CD4-positive, alpha-beta T cell (primary cell): ENCODE measurements around the gene JAM2. TPM values are rescaled to one million over a fixed set of nuclear protein-coding genes. Genes with fewer than 3 reads are reported as not detected.

ENCODE experiments used
- ATAC-seq: fragments of 200-7000 bp; cut with Tn5 transposase; one replicate; pipeline ENCODE4 v1.10.0; 2022; ENCODE audit warnings: mild to moderate bottlenecking; ENCODE audit not compliant: poor library complexity
- CTCF ChIA-PET: fragments of 350-600 bp; sonication (Branson Sonifier 250); formaldehyde crosslinking; loops from one replicate; lab custom pipeline; 2021; ENCODE audit warnings: antibody characterized with exemption, inconsistent platforms; lab: Charles Lee
- POLR2A ChIA-PET: fragments of 350-600 bp; sonication (Branson Sonifier 250); formaldehyde crosslinking; loops from one replicate; lab custom pipeline; 2021; ENCODE audit warnings: antibody characterized with exemption, inconsistent platforms; lab: Charles Lee
- DNase-seq, 14 experiments: peaks; one replicate each; pipeline ENCODE4 v3.0.0-alpha.2; 2013 to 2020; ENCODE audit warnings: mixed read lengths in 2 of 14
- H3K27ac ChIP-seq, 2 donors: one replicate each; pipeline versions ENCODE4 v1.5.1 to v1.7.0; 2013; ENCODE audit warnings: low read length in 2 of 2, low read depth in 1 of 2, mild to moderate bottlenecking in 1 of 2
- H3K27me3 ChIP-seq, 2 experiments: 1 replicate in 1 of 2; 2 replicates in 1 of 2; pipeline versions ENCODE4 v1.6.1 to v1.7.0; 2013; ENCODE audit warnings: low read length in 2 of 2, control low read depth in 1 of 2, mild to moderate bottlenecking in 1 of 2, moderate library complexity in 1 of 2; ENCODE audit not compliant: insufficient read depth in 2 of 2, control insufficient read depth in 1 of 2
- H3K36me3 ChIP-seq: one replicate; pipeline ENCODE4 v1.6.1; 2013; ENCODE audit warnings: low read length, control low read depth; ENCODE audit not compliant: insufficient read depth
- H3K4me1 ChIP-seq: one replicate; pipeline ENCODE4 v1.6.1; 2013; ENCODE audit warnings: low read length, control low read depth; ENCODE audit not compliant: insufficient read depth
- H3K4me3 ChIP-seq: one replicate; pipeline ENCODE4 v1.5.1; 2013; ENCODE audit warnings: mild to moderate bottlenecking, low read length, moderate library complexity
- H3K9me3 ChIP-seq, 2 experiments: 1 replicate in 1 of 2; 2 replicates in 1 of 2; pipeline versions ENCODE4 v1.6.1 to v1.7.0; 2013; ENCODE audit warnings: low read length in 2 of 2, mild to moderate bottlenecking in 2 of 2, control low read depth in 1 of 2, moderate library complexity in 1 of 2; ENCODE audit not compliant: control insufficient read depth in 1 of 2, insufficient read depth in 1 of 2
- H3K27ac Mint-ChIP-seq: one replicate; pipeline ENCODE4 v1.8.0; 2020; ENCODE audit warnings: mixed read lengths
- H3K27me3 Mint-ChIP-seq: one replicate; pipeline ENCODE4 v1.8.0; 2021; ENCODE audit warnings: mixed read lengths
- H3K36me3 Mint-ChIP-seq: one replicate; pipeline ENCODE4 v1.8.0; 2021; ENCODE audit warnings: low read depth, mixed read lengths
- H3K4me1 Mint-ChIP-seq: one replicate; pipeline ENCODE4 v1.8.0; 2021; ENCODE audit warnings: low read depth, mixed read lengths
- H3K4me3 Mint-ChIP-seq: one replicate; pipeline ENCODE4 v1.8.0; 2020; ENCODE audit warnings: mild to moderate bottlenecking, mixed read lengths
- H3K9me3 Mint-ChIP-seq: one replicate; pipeline ENCODE4 v1.8.0; 2020; ENCODE audit warnings: mixed read lengths
- CTCF ChIP-seq: fragments of 200-600 bp; IDR thresholded peaks from one replicate; pipeline ENCODE4 v1.8.0; 2022; ENCODE audit warnings: antibody characterized with exemption, mild to moderate bottlenecking
- intact Hi-C, 2 experiments: fragments of 100-400 bp; cut with DNase I in 1 of 2; cut with micrococcal nuclease in 1 of 2; formaldehyde crosslinking; loops; one replicate each; pipeline versions ENCODE4 v1.15.1 to v1.9.0; 2023 to 2025; cut with DNase I, micrococcal nuclease
- total RNA-seq, 174 experiments: library from RNA in 2 of 174; stranded (reverse) in 2 of 174; gene quantifications; one replicate each; pipeline ENCODE4 v1.2.3 and lab custom pipeline; 2021 to 2026

JAM2 gene
- total RNA-seq, 2 experiments from 2014 or later, result not detected

DNA sequence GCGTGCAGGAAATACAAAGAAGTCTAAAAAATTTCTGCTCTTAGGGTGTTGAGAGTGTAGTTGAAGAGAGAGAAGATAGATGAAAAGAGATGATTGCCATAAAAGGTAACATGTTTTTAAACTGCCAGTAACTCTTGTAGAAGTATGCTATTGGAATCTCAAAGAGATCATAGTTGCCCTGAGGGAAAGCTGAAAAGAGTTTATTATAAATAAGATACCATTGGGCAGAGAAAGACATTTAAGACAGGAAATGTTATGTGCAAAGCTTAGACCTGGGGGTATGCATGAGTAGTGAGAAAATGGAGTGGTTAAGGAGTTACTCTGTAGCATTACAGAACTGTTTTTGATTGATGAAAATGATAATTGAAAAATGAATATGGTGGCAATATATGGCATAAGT, 113.4 kb downstream of the JAM2 start:
- TF ChIP-seq CTCF, result no peak
- Histone ChIP-seq H3K4me1 (no peaks in the 10 kb centered on the region), H3K27ac (no peak overlapping the region), H3K4me3 (no peak overlapping the region), H3K27me3 (no peaks in the 10 kb centered on the region), H3K9me3 (no peaks in the 10 kb centered on the region), H3K36me3 (peaks cover 54% of the 10 kb centered on the region)
- ChIA-PET POLR2A (interaction anchor here (1.2 kb wide), 1 partner anchor 18 kb away, joined by 5 read pairs; the partner anchor contains the start of genes ATP5PF and GABPA), CTCF (no interaction called here)
- DNase-seq (no peak), ATAC-seq (no peak)
- peaks cover 37% of the 10 kb centered on the region for H3K4me1 Mint-ChIP-seq
- intact Hi-C loops, result no loop called here
- H3K4me3 Mint-ChIP-seq, result no peak overlapping the region
- H3K36me3 Mint-ChIP-seq, result peaks cover 78% of the 10 kb centered on the region
- H3K27me3 Mint-ChIP-seq, result no peaks in the 10 kb centered on the region
- H3K9me3 Mint-ChIP-seq, result no peaks in the 10 kb centered on the region
- no peak overlapping the region for H3K27ac Mint-ChIP-seq

DNA sequence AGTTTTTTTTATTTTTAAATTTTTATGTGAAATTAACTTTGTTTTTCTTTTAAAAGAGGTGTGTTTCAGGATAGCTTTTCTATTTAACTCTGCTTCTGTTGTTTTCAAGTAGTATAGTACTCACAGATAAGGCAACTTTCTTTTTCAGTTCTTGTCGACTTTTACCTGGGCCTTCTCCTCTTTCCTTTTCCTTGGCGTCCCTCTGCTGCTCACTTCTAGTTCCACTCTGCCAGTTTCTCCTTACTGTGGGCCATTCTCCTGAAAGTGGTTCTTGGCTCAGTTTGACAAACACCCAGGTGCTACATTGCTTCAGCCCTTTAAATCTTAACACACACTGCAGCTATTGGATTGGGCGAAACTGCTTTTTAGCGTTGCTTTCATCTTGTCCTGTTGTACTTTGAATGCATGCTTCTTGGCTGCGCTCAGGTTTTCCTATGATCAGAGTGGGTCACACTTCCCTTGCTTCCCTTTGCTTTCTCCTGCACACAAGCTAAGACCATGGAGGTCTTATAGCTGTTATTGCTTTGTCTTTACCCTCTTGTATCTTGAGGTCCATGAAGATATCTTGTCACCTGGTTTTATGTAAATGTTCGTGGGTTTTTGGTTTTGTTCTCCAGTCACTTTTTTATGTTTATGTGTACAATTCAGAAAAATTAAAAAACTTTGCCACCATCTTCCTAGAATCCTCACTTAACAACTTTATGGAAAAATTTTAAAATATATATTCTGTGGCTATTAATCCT, 117.3 kb downstream of the JAM2 start:
- H3K4me1 Mint-ChIP-seq, result peaks cover 17% of the 10 kb centered on the region
- ChIA-PET CTCF (interaction anchor here (1.3 kb wide), 1 partner anchor 11 kb away, joined by 5 read pairs; no protein-coding TSS in a partner anchor), POLR2A (interaction anchor here (1.1 kb wide), 1 partner anchor 20 kb away, joined by 3 read pairs; no protein-coding TSS in a partner anchor)
- Histone ChIP-seq H3K4me3 (no peak overlapping the region), H3K36me3 (peaks cover 75% of the 10 kb centered on the region), H3K27ac (no peak overlapping the region), H3K4me1 (no peaks in the 10 kb centered on the region), H3K9me3 (no peaks in the 10 kb centered on the region), H3K27me3 (no peaks in the 10 kb centered on the region)
- no peak overlapping the region for H3K27ac Mint-ChIP-seq
- H3K27me3 Mint-ChIP-seq, result no peaks in the 10 kb centered on the region
- intact Hi-C loops, result no loop called here
- ATAC-seq (no peak), DNase-seq (no peak)
- peak overlapping the region; percentile 16 for H3K4me3 Mint-ChIP-seq
- H3K36me3 Mint-ChIP-seq, result peaks cover 91% of the 10 kb centered on the region
- H3K9me3 Mint-ChIP-seq, result no peaks in the 10 kb centered on the region
- TF ChIP-seq CTCF, result no peak

GRCh38 chr21:25757531-25757930, 118.5 kb downstream of the JAM2 start:
- H3K4me3 Mint-ChIP-seq, result no peak overlapping the region
- no peaks in the 10 kb centered on the region for H3K27me3 Mint-ChIP-seq
- peaks cover 17% of the 10 kb centered on the region for H3K4me1 Mint-ChIP-seq
- no peaks in the 10 kb centered on the region for H3K27me3 ChIP-seq
- no peaks in the 10 kb centered on the region for H3K4me1 ChIP-seq
- intact Hi-C loops, result no loop called here
- H3K27ac ChIP-seq, result no peak overlapping the region
- no peak for TF ChIP-seq CTCF
- ChIA-PET POLR2A (interaction anchor here (1.1 to 1.2 kb wide), 2 partner anchors 21 to 23 kb away, joined by 3 to 4 read pairs; partner anchors contain the start of genes ATP5PF and GABPA), CTCF (interaction anchor here (0.6 to 1.3 kb wide), 3 partner anchors 12 to 421 kb away, joined by 3 to 5 read pairs (median 3); no protein-coding TSS in a partner anchor)
- no peak for ATAC-seq
- H3K27ac Mint-ChIP-seq, result no peak overlapping the region
- no peak overlapping the region for H3K4me3 ChIP-seq
- H3K36me3 ChIP-seq, result peaks cover 80% of the 10 kb centered on the region
- H3K36me3 Mint-ChIP-seq, result peaks cover 95% of the 10 kb centered on the region
- no peak for DNase-seq
- H3K9me3 ChIP-seq, result no peaks in the 10 kb centered on the region
- H3K9me3 Mint-ChIP-seq, result no peaks in the 10 kb centered on the region
